Spleen (tissue), 11 donors: Measurements from ENCODE around the gene WNT2. TPM values are rescaled to one million over a fixed set of nuclear protein-coding genes. Genes with fewer than 3 reads are reported as not detected.

Experiments used
- DNase-seq: peaks from one replicate; pipeline ENCODE4 v3.0.0-alpha.2; 2020
- H3K27ac ChIP-seq, 8 donors: fragments of 200-600 bp; sonication (generic) in 7 of 8; 1 replicate in 4 of 8; 2 replicates in 4 of 8; pipeline versions ENCODE4 v1.5.0 to v1.8.0; 2016 to 2021; ENCODE audit warnings: inconsistent platforms in 4 of 8, mild to moderate bottlenecking in 4 of 8, moderate library complexity in 1 of 8
- H3K27me3 ChIP-seq, 7 donors: fragments of 200-600 bp; sonication (generic) in 6 of 7; replicated peaks in 1 of 7; 1 replicate in 4 of 7; 2 replicates in 3 of 7; pipeline versions ENCODE4 v1.5.0 to v1.8.0; 2016 to 2021; ENCODE audit warnings: inconsistent platforms in 3 of 7, mild to moderate bottlenecking in 1 of 7
- H3K36me3 ChIP-seq, 6 donors: fragments of 200-600 bp; sonication (generic) in 5 of 6; 1 replicate in 4 of 6; 2 replicates in 2 of 6; pipeline versions ENCODE4 v1.5.0 to v1.8.0; 2016 to 2021; ENCODE audit warnings: inconsistent platforms in 2 of 6
- H3K4me1 ChIP-seq, 6 donors: fragments of 200-600 bp; sonication (generic) in 5 of 6; 1 replicate in 3 of 6; 2 replicates in 3 of 6; pipeline versions ENCODE4 v1.5.0 to v1.8.0; 2016 to 2021; ENCODE audit warnings: inconsistent platforms in 3 of 6
- H3K4me3 ChIP-seq, 8 donors: fragments of 200-600 bp; sonication (generic) in 7 of 8; 1 replicate in 4 of 8; 2 replicates in 4 of 8; pipeline versions ENCODE4 v1.5.0 to v1.8.0; 2016 to 2021; ENCODE audit warnings: inconsistent platforms in 4 of 8, mild to moderate bottlenecking in 4 of 8, moderate library complexity in 2 of 8
- H3K9me3 ChIP-seq, 8 donors: fragments of 200-600 bp; sonication (generic) in 7 of 8; 1 replicate in 4 of 8; 2 replicates in 4 of 8; pipeline versions ENCODE4 v1.5.0 to v1.8.0; 2016 to 2021; ENCODE audit warnings: inconsistent platforms in 4 of 8
- POLR2A ChIP-seq, 3 donors: fragments of 450-650 bp; IDR thresholded peaks; one replicate each; pipeline ENCODE4 v1.5.1; 2017; ENCODE audit warnings: antibody characterized with exemption in 3 of 3, mild to moderate bottlenecking in 1 of 3
- POLR2AphosphoS5 ChIP-seq, 3 donors: sonication (generic); formaldehyde crosslinking; IDR thresholded peaks; one replicate each; pipeline ENCODE4 v1.5.1; 2017; ENCODE audit warnings: antibody characterized with exemption in 3 of 3
- WGBS, 5 donors: extraction: QIAGEN DNeasy Blood & Tissue Kit in 3 of 5; methylation state at CpG; one replicate each; pipeline versions ENCODE4 v1.1.5 to v1.1.7; 2013 to 2018; 5-methylcytosine and 5-hydroxymethylcytosine counted together
- intact Hi-C: fragments of 100-400 bp; cut with DNase I; formaldehyde crosslinking; loops from one replicate; pipeline ENCODE4 v1.15.0; 2023; ENCODE audit warnings: low total_unique reads
- polyA plus RNA-seq, 3 donors: library from polyadenylated mRNA; stranded (reverse); fragments of 200-250 nt; gene quantifications; one replicate each; pipeline ENCODE4 v1.2.1, GENCODE V29; 2013
- total RNA-seq, 7 donors: library from RNA; depleted of rRNA in 3 of 7; stranded (reverse); fragments of >200 nt in 3 of 7; fragmentation: NEBNext Ultra II Directional in 4 of 7; extraction: Animal tissue kit (Norgen Biotek cat#: 25700) in 4 of 7; gene quantifications; one replicate each; pipeline versions ENCODE4 v1.1.0 to v1.2.1, GENCODE V29; 2016 to 2021
- TF ChIP-seq, protein P1 (sequence below), 11 experiments: fragments of 200-600 bp in 7 of 11; fragments of 450-650 bp in 4 of 11; sonication (generic) in 4 of 11; IDR thresholded peaks in 8 of 11; conservative IDR thresholded peaks in 3 of 11; 1 replicate in 7 of 11; 2 replicates in 4 of 11; pipeline versions ENCODE4 v1.4.0 to v1.8.0; 2016 to 2021; ENCODE audit warnings: antibody characterized with exemption in 11 of 11, inconsistent platforms in 4 of 11, mild to moderate bottlenecking in 1 of 11
- donor health status: healthy with polysubstance abuse.
- donor health status: DM: no; HTN: no; CAD: no; lungs with moderate emphysema.
- donor health status: DM: no; HTN: no; CAD: no.
- donor health status: Bipolar disorder and iron deficiency.
- donor health status: healthy.
- donor health status: DM: no; HTN: no; CAD: no.
- donor health status: DM: yes; HTN: yes; CAD: no.

WNT2 gene
- total and polyA plus RNA-seq, 10 donors: 0.22 to 6.2 (median 2.1) TPM

DNA sequence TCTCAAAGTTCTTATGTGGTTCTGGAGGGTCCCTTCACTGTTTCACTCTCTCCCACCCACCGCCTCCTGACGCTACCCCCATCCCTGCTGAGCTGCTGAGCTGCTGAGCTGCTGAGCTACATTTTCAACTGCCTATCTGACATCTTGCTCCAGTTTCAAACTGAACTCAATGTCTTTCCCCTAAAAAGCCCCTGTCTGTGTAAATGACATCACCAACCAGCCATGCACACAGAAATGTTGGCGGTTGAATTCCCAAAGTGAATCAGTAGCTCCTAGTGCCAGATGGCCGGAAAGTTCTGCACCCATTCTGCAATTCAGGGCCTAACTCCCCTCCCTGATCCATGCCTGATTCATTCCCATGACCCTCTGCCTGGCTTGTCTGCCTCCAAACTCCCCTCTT lies 71.2 kb downstream of the WNT2 start:
- no peak overlapping the region for H3K27ac ChIP-seq

DNA sequence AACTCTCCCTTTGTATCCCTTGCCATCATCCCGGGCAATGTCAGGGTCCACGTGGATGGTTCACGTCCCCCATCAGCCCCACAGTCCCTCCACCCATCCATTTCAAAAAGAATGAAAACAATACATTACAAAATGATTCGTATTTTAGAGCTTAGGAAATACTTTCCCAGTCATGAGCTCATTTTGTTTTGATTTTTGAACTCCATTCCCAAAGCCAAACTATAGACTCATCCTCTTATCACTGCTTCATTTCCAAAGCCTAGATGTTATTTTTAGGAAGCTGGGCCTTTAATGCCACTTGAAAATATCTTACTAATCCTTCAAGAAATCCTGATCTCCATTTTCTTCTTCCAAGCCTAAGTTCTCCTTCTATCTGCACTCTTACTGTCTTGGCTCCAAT lies 72.1 kb downstream of the WNT2 start:
- DNase-seq: no peak
- Histone ChIP-seq H3K27me3 (no peaks in the 10 kb centered on the region), H3K4me1 (no peaks in the 10 kb centered on the region), H3K9me3 (peaks cover 0 to 5% (median 0%) of the 10 kb centered on the region in 8 donors), H3K36me3 (no peaks in the 10 kb centered on the region), H3K27ac (no peak overlapping the region), H3K4me3 (no peak overlapping the region)
- intact Hi-C loops: no loop called here
- TF ChIP-seq POLR2A (IDR thresholded peaks at IDR 0.05) (no peak), POLR2AphosphoS5 (IDR thresholded peaks at IDR 0.05) (no peak)
- 65 to 88% (median 84%) methylated on average over 4 of the region's 4 CpGs for WGBS, 5 donors

More for the DNA sequence above, 71.2 kb downstream of the WNT2 start:
- 81 to 84% (median 84%) methylated on average over 4 of the region's 4 CpGs for WGBS, 5 donors
- intact Hi-C loops: no loop called here
- no peak for DNase-seq
- TF ChIP-seq, protein P1, sequence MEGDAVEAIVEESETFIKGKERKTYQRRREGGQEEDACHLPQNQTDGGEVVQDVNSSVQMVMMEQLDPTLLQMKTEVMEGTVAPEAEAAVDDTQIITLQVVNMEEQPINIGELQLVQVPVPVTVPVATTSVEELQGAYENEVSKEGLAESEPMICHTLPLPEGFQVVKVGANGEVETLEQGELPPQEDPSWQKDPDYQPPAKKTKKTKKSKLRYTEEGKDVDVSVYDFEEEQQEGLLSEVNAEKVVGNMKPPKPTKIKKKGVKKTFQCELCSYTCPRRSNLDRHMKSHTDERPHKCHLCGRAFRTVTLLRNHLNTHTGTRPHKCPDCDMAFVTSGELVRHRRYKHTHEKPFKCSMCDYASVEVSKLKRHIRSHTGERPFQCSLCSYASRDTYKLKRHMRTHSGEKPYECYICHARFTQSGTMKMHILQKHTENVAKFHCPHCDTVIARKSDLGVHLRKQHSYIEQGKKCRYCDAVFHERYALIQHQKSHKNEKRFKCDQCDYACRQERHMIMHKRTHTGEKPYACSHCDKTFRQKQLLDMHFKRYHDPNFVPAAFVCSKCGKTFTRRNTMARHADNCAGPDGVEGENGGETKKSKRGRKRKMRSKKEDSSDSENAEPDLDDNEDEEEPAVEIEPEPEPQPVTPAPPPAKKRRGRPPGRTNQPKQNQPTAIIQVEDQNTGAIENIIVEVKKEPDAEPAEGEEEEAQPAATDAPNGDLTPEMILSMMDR (IDR thresholded peaks at IDR 0.05 in 8 of 11, conservative IDR thresholded peaks at IDR 0.05 in 3 of 11): no peak
- TF ChIP-seq POLR2A (IDR thresholded peaks at IDR 0.05) (no peak), POLR2AphosphoS5 (IDR thresholded peaks at IDR 0.05) (no peak)
- Histone ChIP-seq H3K4me3 (no peak overlapping the region), H3K4me1 (no peaks in the 10 kb centered on the region), H3K27me3 (no peaks in the 10 kb centered on the region), H3K9me3 (no peaks in the 10 kb centered on the region), H3K36me3 (no peaks in the 10 kb centered on the region)

DNA sequence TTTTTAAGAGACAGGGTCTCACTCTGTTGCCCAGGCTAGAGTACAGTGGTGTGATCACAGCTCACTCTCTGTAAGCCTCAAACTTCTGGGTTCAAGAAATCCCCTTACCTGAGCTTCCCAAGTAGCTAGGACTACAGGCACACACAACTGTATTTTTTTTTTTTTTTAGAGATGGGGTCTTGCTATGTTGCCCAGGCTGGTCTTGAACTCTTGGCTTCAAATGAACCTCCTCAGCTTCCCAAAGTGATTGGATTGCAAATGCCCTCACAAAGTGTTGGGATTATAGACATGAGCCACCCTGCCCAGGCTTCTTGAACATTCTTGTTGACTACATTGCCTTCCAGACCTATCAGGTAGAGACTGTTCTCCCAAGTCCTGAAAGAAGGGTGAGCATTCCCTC lies 72.6 kb downstream of the WNT2 start:
- no peak for DNase-seq
- no peaks in the 10 kb centered on the region for H3K36me3 ChIP-seq
- no peaks in the 10 kb centered on the region for H3K4me1 ChIP-seq
- H3K27ac ChIP-seq: no peak overlapping the region
- H3K9me3 ChIP-seq: peaks cover 0 to 11% (median 0%) of the 10 kb centered on the region in 8 donors
- H3K4me3 ChIP-seq: no peak overlapping the region
- no peaks in the 10 kb centered on the region for H3K27me3 ChIP-seq
- TF ChIP-seq POLR2A (IDR thresholded peaks at IDR 0.05) (no peak), POLR2AphosphoS5 (IDR thresholded peaks at IDR 0.05) (no peak)
- TF ChIP-seq, protein P1 (IDR thresholded peaks at IDR 0.05 in 8 of 11, conservative IDR thresholded peaks at IDR 0.05 in 3 of 11): no peak
- intact Hi-C loops: no loop called here

DNA sequence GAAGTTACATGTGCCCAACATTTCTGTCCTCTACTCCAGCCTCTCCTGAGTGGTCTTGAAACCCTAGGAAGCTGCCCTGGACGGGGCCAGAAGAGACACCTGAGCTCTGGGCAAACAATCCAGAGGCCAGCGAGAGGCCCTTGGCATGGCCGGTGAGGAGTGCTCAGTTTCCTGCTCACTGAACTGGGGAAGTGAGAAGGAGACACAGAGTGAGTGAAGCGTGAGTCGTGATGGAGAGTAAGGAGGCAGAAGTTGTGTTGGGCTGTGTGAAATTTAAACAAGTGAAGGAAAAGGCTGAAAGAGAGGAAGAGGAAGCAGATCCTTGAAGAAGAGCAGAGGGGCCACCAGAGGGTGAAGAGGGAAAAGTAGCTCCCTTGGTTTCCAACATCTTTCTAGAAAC lies 73.2 kb downstream of the WNT2 start:
- 64 to 79% (median 72%) methylated on average over 5 of the region's 5 CpGs for WGBS, 5 donors

More for the DNA sequence above, 73.2 kb downstream of the WNT2 start:
- intact Hi-C loops: no loop called here
- Histone ChIP-seq H3K27ac (no peak overlapping the region), H3K27me3 (no peaks in the 10 kb centered on the region), H3K4me3 (no peak overlapping the region), H3K9me3 (peaks cover 0 to 16% (median 2%) of the 10 kb centered on the region in 8 donors), H3K4me1 (no peaks in the 10 kb centered on the region), H3K36me3 (no peaks in the 10 kb centered on the region)
- TF ChIP-seq, protein P1 (IDR thresholded peaks at IDR 0.05 in 8 of 11, conservative IDR thresholded peaks at IDR 0.05 in 3 of 11): no peak
- TF ChIP-seq POLR2AphosphoS5 (IDR thresholded peaks at IDR 0.05) (no peak), POLR2A (IDR thresholded peaks at IDR 0.05) (no peak)
- no peak for DNase-seq
